Sigmoid colon (tissue), 4 donors: ENCODE data around the gene FRMD8.
A peak's percentile ranks its signal among the peaks of the same experiment; 100 is the strongest.

Experiments used
- POLR2A ChIP-seq, 2 donors: fragments of 450-650 bp; IDR thresholded peaks; one replicate each; pipeline ENCODE4 v1.6.1; 2016; ENCODE audit warnings: antibody characterized with exemption in 2 of 2, mild to moderate bottlenecking in 2 of 2, moderate library complexity in 2 of 2
- POLR2AphosphoS5 ChIP-seq, 4 donors: sonication (generic); formaldehyde crosslinking; IDR thresholded peaks; one replicate each; pipeline ENCODE4 v1.6.1; 2017; ENCODE audit warnings: antibody characterized with exemption in 4 of 4
- TF ChIP-seq, protein P1 (sequence below), 4 experiments: fragments of 450-650 bp in 3 of 4; fragments of 200-600 bp in 1 of 4; IDR thresholded peaks; one replicate each; pipeline ENCODE4 v1.5.1; 2016 to 2019; ENCODE audit warnings: antibody characterized with exemption in 4 of 4, mild to moderate bottlenecking in 3 of 4, moderate library complexity in 2 of 4

DNA sequence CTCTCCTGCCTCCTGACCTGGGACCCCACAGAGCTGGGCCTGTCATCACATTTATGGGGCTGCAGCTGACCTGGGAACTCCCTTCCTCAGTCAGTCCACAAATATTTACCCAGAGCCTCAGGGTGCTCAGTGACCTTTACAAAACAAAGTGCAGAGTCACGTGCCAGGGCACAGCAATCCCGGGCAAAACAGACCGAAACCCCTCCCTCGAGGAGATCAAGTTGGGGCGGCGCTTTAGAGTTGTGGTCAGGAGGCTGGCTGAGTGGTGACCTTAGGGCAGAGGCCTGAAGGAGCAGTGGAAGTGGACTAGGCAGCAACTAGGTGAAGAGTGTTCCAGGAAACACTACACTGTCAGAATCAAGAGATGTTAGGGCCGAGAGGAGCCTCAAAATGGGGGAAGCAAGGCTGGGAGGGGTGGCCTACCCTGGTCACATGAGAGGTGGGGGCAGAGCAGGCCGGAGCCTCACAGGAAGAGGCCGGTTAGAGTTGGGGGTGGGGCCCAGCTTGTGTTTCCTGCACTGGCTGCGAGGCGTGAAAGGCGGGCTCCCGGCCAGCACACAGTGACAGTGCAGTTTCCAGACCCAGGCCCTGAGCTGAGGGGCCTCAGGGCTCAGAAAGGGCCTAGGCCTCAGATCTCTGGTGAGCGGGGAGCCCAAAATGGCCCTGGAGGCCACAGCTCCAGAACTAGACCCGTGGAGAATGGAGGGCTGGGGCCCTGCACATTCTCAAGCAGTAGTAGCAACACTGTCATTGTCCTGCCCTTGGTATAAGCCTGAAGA is 32.4 kb downstream of the FRMD8 start:
- TF ChIP-seq POLR2A (IDR thresholded peaks at IDR 0.05) (peak; percentile 56 to 78), POLR2AphosphoS5 (IDR thresholded peaks at IDR 0.05) (peak; percentile 80 to 91 (median 86))
- TF ChIP-seq, protein P1, sequence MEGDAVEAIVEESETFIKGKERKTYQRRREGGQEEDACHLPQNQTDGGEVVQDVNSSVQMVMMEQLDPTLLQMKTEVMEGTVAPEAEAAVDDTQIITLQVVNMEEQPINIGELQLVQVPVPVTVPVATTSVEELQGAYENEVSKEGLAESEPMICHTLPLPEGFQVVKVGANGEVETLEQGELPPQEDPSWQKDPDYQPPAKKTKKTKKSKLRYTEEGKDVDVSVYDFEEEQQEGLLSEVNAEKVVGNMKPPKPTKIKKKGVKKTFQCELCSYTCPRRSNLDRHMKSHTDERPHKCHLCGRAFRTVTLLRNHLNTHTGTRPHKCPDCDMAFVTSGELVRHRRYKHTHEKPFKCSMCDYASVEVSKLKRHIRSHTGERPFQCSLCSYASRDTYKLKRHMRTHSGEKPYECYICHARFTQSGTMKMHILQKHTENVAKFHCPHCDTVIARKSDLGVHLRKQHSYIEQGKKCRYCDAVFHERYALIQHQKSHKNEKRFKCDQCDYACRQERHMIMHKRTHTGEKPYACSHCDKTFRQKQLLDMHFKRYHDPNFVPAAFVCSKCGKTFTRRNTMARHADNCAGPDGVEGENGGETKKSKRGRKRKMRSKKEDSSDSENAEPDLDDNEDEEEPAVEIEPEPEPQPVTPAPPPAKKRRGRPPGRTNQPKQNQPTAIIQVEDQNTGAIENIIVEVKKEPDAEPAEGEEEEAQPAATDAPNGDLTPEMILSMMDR (IDR thresholded peaks at IDR 0.05), result no peak
